PFSK-1 (cell line): ENCODE measurements around the gene EGF.

ENCODE experiments used
- FOXP2 ChIP-seq: optimal IDR thresholded peaks from 2 replicates; pipeline ENCODE3; 2011; ENCODE audit warnings: borderline replicate concordance, control low read depth, inconsistent platforms; ENCODE audit not compliant: insufficient read depth; ENCODE audit errors: extremely low read length, extremely low read depth
- POLR2AphosphoS5 ChIP-seq: IDR thresholded peaks from 2 replicates; pipeline ENCODE4 v1.6.1; 2012; ENCODE audit warnings: low read depth, mild to moderate bottlenecking, control low read depth, low read length, moderate library complexity
- SIN3A ChIP-seq: IDR thresholded peaks from 2 replicates; pipeline ENCODE4 v1.6.1; 2012; ENCODE audit warnings: mild to moderate bottlenecking, low read length, moderate library complexity, borderline replicate concordance; ENCODE audit not compliant: insufficient read depth
- TAF1 ChIP-seq: IDR thresholded peaks from 2 replicates; pipeline ENCODE4 v1.6.1; 2012; ENCODE audit warnings: low read length, control low read depth, borderline replicate concordance; ENCODE audit not compliant: insufficient read depth
- TF ChIP-seq, protein P1 (sequence below), 2 experiments: IDR thresholded peaks; 2 replicates each; pipeline versions ENCODE4 v1.6.1 to v1.8.0; 2011 to 2012; ENCODE audit warnings: low read depth in 2 of 2, low read length in 2 of 2, control low read depth in 1 of 2, inconsistent platforms in 1 of 2, mild to moderate bottlenecking in 1 of 2, moderate library complexity in 1 of 2; ENCODE audit not compliant: insufficient read depth in 1 of 2

Gene EGF

DNA sequence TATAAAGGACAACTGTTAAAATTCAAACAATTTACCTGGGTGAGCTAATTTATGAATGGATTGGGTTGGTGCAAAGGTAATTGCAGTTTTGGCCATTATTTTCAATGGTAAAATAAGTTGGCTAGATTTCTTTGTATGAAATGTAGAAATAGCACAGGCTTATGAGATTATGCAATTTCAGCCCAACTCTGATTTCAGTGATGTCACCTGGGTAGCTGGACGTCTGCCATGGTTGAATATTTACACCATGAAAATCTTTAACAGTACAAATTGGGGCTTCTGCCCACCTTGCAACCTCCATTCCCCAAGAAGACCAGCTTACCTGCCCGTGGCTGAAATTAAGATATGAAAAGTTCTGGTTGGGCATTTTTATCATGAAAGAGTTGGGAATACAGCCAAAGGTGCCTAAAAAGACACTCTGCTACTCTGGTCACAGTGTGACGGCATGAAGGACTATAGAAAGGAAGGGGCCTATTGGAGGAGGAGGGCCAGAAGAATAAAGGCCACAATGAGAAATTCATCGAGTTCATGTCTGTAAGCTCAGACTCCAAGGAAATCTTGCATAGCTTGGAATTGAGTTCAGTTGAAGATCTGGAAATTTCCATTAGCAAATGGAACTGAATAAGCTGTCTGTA, 29.7 kb downstream of the EGF start:
- TF ChIP-seq, protein P1, sequence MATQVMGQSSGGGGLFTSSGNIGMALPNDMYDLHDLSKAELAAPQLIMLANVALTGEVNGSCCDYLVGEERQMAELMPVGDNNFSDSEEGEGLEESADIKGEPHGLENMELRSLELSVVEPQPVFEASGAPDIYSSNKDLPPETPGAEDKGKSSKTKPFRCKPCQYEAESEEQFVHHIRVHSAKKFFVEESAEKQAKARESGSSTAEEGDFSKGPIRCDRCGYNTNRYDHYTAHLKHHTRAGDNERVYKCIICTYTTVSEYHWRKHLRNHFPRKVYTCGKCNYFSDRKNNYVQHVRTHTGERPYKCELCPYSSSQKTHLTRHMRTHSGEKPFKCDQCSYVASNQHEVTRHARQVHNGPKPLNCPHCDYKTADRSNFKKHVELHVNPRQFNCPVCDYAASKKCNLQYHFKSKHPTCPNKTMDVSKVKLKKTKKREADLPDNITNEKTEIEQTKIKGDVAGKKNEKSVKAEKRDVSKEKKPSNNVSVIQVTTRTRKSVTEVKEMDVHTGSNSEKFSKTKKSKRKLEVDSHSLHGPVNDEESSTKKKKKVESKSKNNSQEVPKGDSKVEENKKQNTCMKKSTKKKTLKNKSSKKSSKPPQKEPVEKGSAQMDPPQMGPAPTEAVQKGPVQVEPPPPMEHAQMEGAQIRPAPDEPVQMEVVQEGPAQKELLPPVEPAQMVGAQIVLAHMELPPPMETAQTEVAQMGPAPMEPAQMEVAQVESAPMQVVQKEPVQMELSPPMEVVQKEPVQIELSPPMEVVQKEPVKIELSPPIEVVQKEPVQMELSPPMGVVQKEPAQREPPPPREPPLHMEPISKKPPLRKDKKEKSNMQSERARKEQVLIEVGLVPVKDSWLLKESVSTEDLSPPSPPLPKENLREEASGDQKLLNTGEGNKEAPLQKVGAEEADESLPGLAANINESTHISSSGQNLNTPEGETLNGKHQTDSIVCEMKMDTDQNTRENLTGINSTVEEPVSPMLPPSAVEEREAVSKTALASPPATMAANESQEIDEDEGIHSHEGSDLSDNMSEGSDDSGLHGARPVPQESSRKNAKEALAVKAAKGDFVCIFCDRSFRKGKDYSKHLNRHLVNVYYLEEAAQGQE (IDR thresholded peaks at IDR 0.05; ENCODE audit: insufficient read depth in 1 of 2, low read depth in 2 of 2, low read length in 2 of 2) = no peak
- no peak for TF ChIP-seq TAF1

DNA sequence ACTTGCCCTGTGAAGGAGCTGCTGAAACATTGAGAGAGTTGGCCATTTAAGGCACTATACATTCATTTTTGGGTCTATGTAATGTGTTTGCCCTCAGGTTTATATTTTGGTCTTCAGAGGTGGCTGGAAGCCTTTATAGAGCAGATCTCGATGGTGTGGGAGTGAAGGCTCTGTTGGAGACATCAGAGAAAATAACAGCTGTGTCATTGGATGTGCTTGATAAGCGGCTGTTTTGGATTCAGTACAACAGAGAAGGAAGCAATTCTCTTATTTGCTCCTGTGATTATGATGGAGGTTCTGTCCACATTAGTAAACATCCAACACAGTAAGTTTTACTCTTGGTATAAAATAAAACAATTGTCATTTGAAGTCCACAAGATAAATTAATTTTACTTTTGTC, 31.1 kb downstream of the EGF start:
- TF ChIP-seq, protein P1 (IDR thresholded peaks at IDR 0.05; ENCODE audit: insufficient read depth in 1 of 2, low read depth in 2 of 2, low read length in 2 of 2) = no peak
- TF ChIP-seq POLR2AphosphoS5 (no peak), SIN3A (no peak)

DNA sequence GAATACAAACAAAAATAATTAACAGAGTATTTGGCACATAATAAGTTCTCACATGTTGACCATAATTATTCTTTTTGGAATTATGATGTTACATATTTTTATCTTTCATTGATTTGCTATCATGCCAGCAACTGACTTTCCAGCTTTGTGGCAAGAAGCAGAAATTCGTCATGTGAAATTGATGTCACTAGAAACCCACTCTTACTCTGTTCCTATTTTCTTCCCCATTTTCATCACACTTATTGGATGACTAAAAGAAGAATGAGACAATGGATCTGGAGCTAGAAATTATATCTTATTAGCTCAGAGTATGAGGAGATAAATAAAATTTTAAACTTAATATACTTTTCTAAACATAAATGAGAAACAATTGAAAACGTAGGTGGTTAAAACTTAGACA, 31.9 kb downstream of the EGF start:
- TF ChIP-seq TAF1 = no peak
- no peak for TF ChIP-seq POLR2AphosphoS5
- no peak for TF ChIP-seq FOXP2
- TF ChIP-seq SIN3A = no peak
- TF ChIP-seq, protein P1 (IDR thresholded peaks at IDR 0.05; ENCODE audit: insufficient read depth in 1 of 2, low read depth in 2 of 2, low read length in 2 of 2) = no peak

DNA sequence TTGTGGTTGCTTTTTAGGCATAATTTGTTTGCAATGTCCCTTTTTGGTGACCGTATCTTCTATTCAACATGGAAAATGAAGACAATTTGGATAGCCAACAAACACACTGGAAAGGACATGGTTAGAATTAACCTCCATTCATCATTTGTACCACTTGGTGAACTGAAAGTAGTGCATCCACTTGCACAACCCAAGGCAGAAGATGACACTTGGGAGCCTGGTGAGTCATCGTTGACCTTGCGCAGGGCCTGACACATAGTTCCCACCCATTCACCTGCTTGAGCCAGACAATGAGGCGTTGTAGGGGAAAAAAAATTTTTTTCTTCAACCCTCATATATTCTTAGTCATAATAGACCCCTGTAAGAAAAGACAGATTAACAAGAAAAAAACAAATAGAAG, 32.4 kb downstream of the EGF start:
- TF ChIP-seq SIN3A (no peak), FOXP2 (no peak), TAF1 (no peak)
- TF ChIP-seq, protein P1 (IDR thresholded peaks at IDR 0.05; ENCODE audit: insufficient read depth in 1 of 2, low read depth in 2 of 2, low read length in 2 of 2) = no peak

DNA sequence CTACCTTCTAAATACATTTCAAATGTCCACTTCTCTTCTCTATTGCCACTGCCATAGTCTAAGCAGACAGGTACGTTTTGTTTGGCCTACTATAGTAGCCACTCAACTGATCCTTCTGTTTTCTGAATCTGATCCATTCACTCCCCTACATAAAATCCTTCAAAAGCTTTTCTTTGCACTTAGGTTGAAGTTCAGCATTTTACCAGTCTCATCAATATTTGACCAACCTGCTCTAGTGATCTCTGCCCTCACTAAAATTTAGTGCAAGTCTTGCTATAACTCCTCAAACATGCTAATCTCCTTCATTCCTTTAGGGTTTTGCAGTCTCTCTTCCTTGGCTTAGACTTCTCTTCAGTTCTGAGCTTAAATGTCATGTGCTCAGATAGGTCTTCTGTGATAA, 33.4 kb downstream of the EGF start:
- TF ChIP-seq TAF1 (no peak), POLR2AphosphoS5 (no peak), FOXP2 (no peak), SIN3A (no peak)
- TF ChIP-seq, protein P1 (IDR thresholded peaks at IDR 0.05; ENCODE audit: insufficient read depth in 1 of 2, low read depth in 2 of 2, low read length in 2 of 2) = no peak
